Measurements from ENCODE around the gene ROBO1. TPM values are rescaled to one million over a fixed set of nuclear protein-coding genes. Genes with fewer than 3 reads are reported as not detected.

The ROBO1 gene
- total and polyA plus RNA-seq, 2 of the 8 experiments (the other 6 are each of a cell fraction or from before 2014, with no cell fraction given) = 51.4 to 91.0 TPM

- H3K4me1 ChIP-seq (replicated peaks in 1 of 4; ENCODE audit: control insufficient read depth in 3 of 4, insufficient read depth in 4 of 4, low read length in 3 of 4) = no peaks in the 10 kb centered on the region
- CTCF ChIA-PET (ENCODE audit: partially characterized antibody) = no interaction called here
- H2AFZ ChIP-seq (ENCODE audit: low read length) = no peak overlapping the region
- no peak overlapping the region for H4K5ac ChIP-seq (ENCODE audit: insufficient read length, low read depth, low read length)
- H2BK5ac ChIP-seq (ENCODE audit: low read depth, low read length) = no peak overlapping the region
- no peaks in the 10 kb centered on the region for H3K36me3 ChIP-seq (ENCODE audit: control insufficient read depth in 2 of 4, insufficient read depth in 4 of 4, low read length in 3 of 4)
- no peak overlapping the region for H3K9ac ChIP-seq (replicated peaks in 1 of 4; ENCODE audit: extremely low read depth in 1 of 4, low read depth in 3 of 4, low read length in 3 of 4)
- H4K20me1 ChIP-seq (replicated peaks in 1 of 2; ENCODE audit: control insufficient read depth in 1 of 2, insufficient read depth in 2 of 2, low read length in 2 of 2) = peaks cover 0 to 1% of the 10 kb centered on the region in 2 experiments
- no peak overlapping the region for H2BK120ac ChIP-seq (replicated peaks; ENCODE audit: low read depth, low read length)
- no peak for DNase-seq (ENCODE audit: low read depth in 1 of 2, low spot score in 2 of 2)
- no peak overlapping the region for H4K91ac ChIP-seq (replicated peaks; ENCODE audit: insufficient read length, low read length)
- H4K8ac ChIP-seq (ENCODE audit: extremely low read depth, insufficient read depth, low read length) = no peak overlapping the region
- no peak overlapping the region for H3K4me3 ChIP-seq (ENCODE audit: extremely low read depth in 1 of 4, insufficient read depth in 2 of 4, low read depth in 3 of 4, low read length in 4 of 4)
- H3K79me2 ChIP-seq (ENCODE audit: control insufficient read depth in 1 of 2, insufficient read depth in 2 of 2, low read length in 2 of 2) = peaks cover 0 to 3% of the 10 kb centered on the region in 2 experiments; a peak in 1 of 4 replicates
- H3K27ac ChIP-seq (ENCODE audit: low read depth, low read length) = no peak overlapping the region
- TF ChIP-seq MAFK (IDR thresholded peaks at IDR 0.05; ENCODE audit: low read depth, low read length) (no peak), NANOG (IDR thresholded peaks at IDR 0.05; ENCODE audit: insufficient read depth, low read depth, low read length, poor library complexity, severe bottlenecking) (no peak), SP4 (IDR thresholded peaks at IDR 0.05; ENCODE audit: low read length) (no peak), RNF2 (IDR thresholded peaks at IDR 0.05; ENCODE audit: borderline replicate concordance, low read depth, low read length, missing control alignments, poor library complexity, severe bottlenecking) (no peak), SP2 (IDR thresholded peaks at IDR 0.05; ENCODE audit: low read length) (no peak), BRCA1 (IDR thresholded peaks at IDR 0.05; ENCODE audit: low read depth, low read length) (no peak)
- TF ChIP-seq, protein P1, sequence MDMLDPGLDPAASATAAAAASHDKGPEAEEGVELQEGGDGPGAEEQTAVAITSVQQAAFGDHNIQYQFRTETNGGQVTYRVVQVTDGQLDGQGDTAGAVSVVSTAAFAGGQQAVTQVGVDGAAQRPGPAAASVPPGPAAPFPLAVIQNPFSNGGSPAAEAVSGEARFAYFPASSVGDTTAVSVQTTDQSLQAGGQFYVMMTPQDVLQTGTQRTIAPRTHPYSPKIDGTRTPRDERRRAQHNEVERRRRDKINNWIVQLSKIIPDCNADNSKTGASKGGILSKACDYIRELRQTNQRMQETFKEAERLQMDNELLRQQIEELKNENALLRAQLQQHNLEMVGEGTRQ (IDR thresholded peaks at IDR 0.05; ENCODE audit: low read length) = no peak
- no peak overlapping the region for H3K23ac ChIP-seq (ENCODE audit: insufficient read length)
- no peak overlapping the region for H2BK12ac ChIP-seq (ENCODE audit: low read depth, low read length)
- no peak for FAIRE-seq
- H3K18ac ChIP-seq (ENCODE audit: extremely low read depth, low read length) = no peak overlapping the region
- no peaks in the 10 kb centered on the region for H3K27me3 ChIP-seq (replicated peaks in 1 of 4; ENCODE audit: control insufficient read depth in 3 of 4, extremely low read depth in 1 of 4, insufficient read depth in 3 of 4, low read length in 3 of 4)
- H3K23me2 ChIP-seq (ENCODE audit: low read depth, low read length) = no peaks in the 10 kb centered on the region
- no peak overlapping the region for H3K4ac ChIP-seq (replicated peaks; ENCODE audit: insufficient read length, low read depth, low read length)
- H2BK15ac ChIP-seq (ENCODE audit: low read length) = no peak overlapping the region
- 83% methylated on average over 4 of the region's 4 CpGs; no CpG with 5 or more reads in 1 of the 2 experiments for WGBS, 2 experiments (ENCODE audit: extremely low coverage in 1 of 2, insufficient coverage in 1 of 2, insufficient read length in 1 of 2, insufficient replicate concordance in 2 of 2, low coverage in 1 of 2, low lambda C conversion rate in 2 of 2, missing lambda C conversion rate in 1 of 2)
- H2AK5ac ChIP-seq (ENCODE audit: low read depth, low read length) = no peak overlapping the region
- H3K14ac ChIP-seq (ENCODE audit: insufficient read length) = no peak overlapping the region
- POLR2A ChIA-PET (ENCODE audit: partially characterized antibody) = no interaction called here
- H3K79me1 ChIP-seq (ENCODE audit: low read depth, low read length) = no peaks in the 10 kb centered on the region
- no peak overlapping the region for H3K4me2 ChIP-seq (ENCODE audit: insufficient read depth in 1 of 2, low read depth in 2 of 2, low read length in 2 of 2)
- H3K9me3 ChIP-seq (ENCODE audit: insufficient read depth in 2 of 2, low read depth in 1 of 2, low read length in 1 of 2) = no peaks in the 10 kb centered on the region
- no peak overlapping the region for H2BK20ac ChIP-seq (ENCODE audit: low read length)
- no peak overlapping the region for H3K56ac ChIP-seq (replicated peaks; ENCODE audit: insufficient read length, low read depth, low read length)
Measured at GRCh38 chr3:78827618-78828017, 940.2 kb downstream of the ROBO1 start.
